Activated CD4-positive, CD25-positive, alpha-beta regulatory T cell treated with anti-CD3 and anti-CD28 coated beads, Interleukin-2, amount 50 U/mL, for 72 hours (primary cell): ENCODE results near the gene PNPLA1.
"Not testable (repeated sequence)": the region's sequence is repeated elsewhere in the genome, so short reads cannot be mapped to it uniquely, and the experiment has no call there.

Experiments used
- DNase-seq: peaks from one replicate; pipeline ENCODE4 v3.0.0; 2021

Gene PNPLA1

DNA sequence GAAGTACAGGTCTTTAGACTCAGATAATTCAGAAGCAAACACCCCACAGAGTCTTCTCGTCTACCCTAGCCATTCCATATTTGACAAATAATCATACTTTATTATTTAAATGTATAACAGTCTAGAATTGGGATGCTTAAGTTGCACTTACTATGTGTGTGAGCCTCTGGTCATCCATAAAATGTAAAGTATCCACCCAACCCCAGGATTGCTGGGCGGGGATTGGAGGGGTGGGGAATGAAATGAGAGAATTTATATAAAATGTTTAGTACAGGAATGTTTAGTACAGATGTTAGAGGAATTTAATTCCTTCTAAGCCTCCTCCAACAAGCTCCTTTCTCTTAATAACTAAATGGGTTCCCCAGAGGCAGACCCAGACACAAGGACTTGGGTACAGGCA is 50.0 kb downstream of the PNPLA1 start:
- DNase-seq = no peak

- no peak for DNase-seq
Measured at GRCh38 chr6:36320475-36320874, 50.6 kb downstream of the PNPLA1 start.

- no peak for DNase-seq
Measured at GRCh38 chr6:36322591-36322990, 52.7 kb downstream of the PNPLA1 start.

- no peak for DNase-seq
Measured at GRCh38 chr6:36323062-36323461, 53.2 kb downstream of the PNPLA1 start.

DNA sequence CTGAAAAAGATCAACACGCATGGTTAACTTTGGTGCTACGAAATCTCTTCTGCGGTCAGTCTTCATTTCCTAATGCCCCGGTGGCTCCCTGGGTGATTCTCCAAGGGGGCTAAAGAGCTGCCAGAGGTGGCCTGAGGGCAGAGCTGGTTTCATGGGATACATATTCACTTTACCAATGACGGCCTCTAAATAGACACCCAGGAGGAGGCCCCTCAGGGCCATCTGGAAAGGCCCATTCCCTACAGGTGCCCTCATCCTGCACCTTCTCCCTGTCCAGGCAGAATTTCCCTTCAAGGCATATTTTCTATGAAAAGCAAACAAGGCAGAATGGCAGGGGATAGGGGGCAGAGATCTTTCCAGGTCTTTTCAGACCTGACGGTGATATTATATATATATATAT is 54.3 kb downstream of the PNPLA1 start:
- DNase-seq = no peak

DNA sequence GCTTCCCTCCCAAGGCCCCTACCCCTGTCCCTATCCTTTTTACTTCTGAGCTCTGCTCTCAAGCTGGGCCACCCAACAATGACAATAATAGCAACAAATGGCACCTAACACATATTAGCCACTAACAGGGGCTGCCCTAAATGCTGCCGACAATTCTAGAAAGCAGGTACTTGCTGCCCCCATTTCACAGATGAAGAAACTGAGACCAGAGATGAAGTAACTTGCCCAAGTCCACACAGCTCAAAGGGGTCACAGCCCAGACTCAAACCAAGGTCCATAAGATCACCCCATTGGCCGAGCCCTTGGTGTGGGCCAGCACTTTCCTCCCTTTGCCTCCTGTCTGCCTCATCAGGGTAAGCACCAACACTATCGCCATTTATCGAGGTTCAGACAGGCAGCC is 54.9 kb downstream of the PNPLA1 start:
- no peak for DNase-seq

GRCh38 chr6:36326356-36326995 is 56.6 kb downstream of the PNPLA1 start:
- DNase-seq = no peak

- no peak for DNase-seq
Measured at GRCh38 chr6:36327226-36327918, 57.5 kb downstream of the PNPLA1 start.

- no peak for DNase-seq
Measured at GRCh38 chr6:36327919-36328236, 58.0 kb downstream of the PNPLA1 start.

DNA sequence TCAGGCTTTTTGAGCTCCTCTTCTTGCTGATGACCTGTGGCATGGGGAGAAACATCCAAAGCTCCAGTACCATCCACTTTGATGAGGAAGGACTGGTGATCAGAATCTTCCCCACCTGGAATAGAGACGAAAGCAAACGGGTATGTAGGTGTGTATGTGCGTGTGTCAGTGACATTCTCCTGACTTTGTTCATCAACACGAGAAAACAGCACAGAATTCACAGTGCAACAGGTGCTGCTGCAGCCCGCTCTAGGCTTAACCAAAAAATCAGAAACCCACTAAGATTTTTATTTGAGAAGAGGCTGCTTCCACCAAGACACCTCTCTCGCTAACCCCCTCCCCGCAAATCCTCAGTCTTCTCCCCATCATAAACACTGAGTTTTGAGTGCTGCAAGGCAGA is 58.7 kb downstream of the PNPLA1 start:
- DNase-seq = no peak

DNA sequence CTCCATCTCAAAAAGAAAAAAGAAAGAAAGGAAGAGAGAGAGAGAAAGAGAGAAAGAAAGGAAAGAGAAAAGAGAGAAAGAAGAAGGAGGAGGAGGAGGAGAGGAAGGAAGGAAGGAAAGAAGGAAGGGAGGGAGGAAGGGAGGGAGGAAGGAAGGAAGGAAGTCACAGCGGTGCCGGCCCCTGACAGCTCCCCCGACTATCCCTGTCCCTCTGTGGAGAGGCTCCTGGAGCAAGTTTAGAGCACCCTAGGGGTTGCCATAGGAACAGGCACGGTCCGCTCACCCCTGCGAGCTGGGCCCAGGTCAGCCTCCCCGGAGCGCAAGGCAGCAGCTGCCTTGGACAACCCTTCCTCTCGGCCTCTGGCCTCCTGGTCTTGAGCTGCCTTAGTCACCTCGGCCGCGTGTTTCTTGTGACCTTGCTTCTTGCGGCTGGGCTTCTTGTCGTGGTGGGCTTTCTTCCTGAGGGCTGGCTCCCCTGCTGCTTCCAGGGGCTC is 60.0 kb downstream of the PNPLA1 start:
- no peak for DNase-seq

GRCh38 chr6:36330366-36330765 is 60.5 kb downstream of the PNPLA1 start:
- no peak for DNase-seq

DNA sequence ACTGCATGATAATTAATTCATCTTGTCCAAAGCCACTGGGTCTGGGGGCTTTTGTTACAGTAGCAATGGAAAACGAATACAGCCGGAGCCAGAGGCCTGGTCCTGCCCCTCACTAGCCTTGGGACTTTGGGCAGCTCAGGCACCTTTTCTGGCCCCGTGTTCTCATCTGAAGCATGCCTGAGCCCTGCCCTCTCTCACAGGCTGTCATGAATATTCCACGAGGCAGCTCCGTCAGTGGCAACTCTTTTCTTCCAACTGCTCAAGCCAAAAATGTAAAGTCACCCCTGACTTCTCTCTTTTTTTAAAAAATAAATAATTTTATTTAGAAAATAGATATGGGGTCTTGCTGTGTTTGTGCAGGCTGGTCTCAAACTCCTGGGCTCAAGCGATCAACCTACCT is 61.5 kb downstream of the PNPLA1 start:
- no peak for DNase-seq

- no peak for DNase-seq
Measured at GRCh38 chr6:36333171-36333895, 63.5 kb downstream of the PNPLA1 start.

GRCh38 chr6:36333931-36334725 is 64.3 kb downstream of the PNPLA1 start:
- DNase-seq = no peak

DNA sequence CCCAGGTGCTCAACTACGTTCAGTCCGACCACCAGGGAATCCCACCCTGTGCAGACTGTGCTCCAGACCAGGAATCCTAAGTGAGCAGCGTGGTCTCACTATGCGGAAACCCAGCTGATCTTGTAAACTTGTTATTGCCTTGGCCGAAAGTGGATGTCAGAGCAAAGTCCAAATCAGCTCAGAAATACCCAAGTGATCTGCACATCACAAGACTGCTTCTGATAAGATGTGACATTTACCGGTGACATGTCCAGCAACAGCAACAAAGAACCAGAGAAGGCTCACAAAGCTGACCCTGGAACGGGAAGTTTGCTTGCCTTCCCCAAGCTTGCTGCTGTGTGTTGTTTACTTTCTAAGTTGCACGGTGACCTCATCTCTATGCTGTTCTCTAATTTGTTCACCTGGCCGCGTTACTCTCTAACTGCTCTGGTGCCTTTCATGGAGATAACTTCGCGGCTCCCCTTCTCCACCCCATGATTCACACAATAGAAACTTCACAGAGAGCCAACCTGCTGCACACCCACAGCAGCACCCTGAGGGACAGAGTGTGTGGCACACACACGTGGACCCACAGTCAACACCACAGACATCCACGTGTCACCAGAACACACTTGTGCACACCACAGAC is 65.1 kb downstream of the PNPLA1 start:
- no peak for DNase-seq

DNA sequence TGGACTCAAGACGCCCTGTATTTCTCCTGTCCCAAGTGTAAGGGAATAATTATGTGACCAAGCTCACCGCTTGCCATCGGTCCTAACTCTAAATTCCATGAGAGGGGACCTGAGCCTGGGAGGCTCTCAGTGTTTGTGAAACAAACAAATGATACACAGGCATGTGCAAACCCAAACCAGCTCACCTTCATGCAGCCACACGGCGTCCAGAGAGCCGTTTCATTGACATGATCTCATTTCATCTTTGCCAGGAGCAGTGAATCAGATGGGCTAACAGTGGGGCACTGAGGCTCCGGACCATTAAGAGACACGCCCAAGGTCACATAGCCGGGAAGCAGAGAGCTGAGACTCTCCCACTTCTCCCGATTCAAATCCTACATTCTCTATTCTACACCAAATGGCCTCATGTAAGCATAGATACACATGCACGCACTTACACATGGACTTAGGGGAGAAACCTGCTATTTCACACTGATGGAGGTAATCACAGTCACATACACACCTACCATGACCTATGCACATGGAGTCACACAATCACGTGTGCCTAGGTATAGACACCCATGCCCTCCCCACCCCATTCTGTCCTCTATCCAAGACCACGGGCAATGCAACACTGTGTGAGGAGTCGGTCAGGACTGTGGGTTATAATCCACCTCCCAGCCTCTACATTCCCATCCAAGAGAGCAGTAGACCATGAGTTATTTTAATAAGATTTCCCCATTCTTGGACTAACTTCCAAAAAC is 65.8 kb downstream of the PNPLA1 start:
- no peak for DNase-seq

GRCh38 chr6:36336208-36336710 is 66.4 kb downstream of the PNPLA1 start:
- DNase-seq = no peak

DNA sequence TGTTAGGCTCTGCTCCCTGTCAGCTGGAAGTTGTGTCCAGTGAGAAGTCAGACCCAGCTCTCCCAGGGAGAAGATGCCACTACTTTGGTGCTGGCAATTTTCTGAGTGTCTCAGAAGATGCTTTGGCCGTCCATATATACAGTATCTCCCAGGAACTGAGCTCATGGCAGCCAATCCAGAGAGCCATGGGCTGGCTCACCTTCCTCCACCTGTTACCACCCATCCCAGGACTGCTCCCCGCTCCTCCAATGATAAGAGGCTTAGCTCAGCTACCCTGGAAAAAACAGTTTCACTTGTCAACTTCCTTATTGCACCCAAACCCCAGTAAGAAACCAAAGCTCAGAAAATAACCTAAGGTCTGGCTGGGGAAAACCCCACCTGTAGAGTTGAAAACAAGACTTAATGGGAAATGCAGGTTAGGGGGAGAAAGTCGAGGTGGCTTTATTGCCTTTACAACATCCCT is 67.0 kb downstream of the PNPLA1 start, which contains the start of gene BNIP5:
BNIP5 (minus strand) TSS at position 110 of the 463 bp plus-strand sequence. CDS start 6,198 bp downstream, outside the sequence.
- DNase-seq = no peak

DNA sequence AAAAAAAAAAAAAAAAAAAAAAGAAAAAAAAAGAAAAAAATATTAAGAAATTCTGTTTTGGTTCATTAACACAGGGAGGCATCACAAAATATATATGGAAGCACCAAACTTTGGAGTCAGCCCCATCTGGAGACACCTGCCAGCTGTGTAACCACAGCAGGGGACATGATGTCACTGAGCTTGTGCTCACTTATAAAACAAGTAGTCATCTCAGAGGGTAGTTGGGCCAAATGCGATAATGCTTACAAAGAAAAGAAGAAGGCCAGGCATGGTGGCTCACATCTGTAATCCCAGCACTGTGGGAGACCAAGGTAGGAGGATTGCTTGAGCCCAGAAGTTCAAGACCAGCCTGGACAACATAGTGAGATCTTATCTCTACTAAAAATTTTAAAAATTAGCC is 68.0 kb downstream of the PNPLA1 start:
- no peak for DNase-seq

DNA sequence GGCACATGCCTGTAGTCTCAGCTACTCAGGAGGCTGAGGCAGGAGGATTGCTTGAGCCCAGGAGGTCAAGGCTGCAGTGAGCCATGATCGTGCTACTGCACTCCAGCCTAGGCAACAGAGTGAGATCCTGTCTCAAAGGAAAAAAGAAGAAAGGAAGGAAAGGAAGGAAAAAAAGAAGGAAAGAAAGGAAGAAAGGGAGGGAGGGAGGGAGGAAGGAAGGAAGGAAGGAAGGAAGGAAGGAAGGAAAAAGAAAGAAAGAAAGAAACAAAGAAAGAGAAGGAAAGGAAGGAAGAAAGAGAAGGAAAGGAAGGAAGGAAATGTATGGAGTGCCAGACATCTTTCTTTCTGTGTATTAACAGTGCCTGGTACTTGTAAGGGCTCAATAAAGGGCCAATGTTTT is 68.4 kb downstream of the PNPLA1 start:
- DNase-seq = not testable (repeated sequence)

DNA sequence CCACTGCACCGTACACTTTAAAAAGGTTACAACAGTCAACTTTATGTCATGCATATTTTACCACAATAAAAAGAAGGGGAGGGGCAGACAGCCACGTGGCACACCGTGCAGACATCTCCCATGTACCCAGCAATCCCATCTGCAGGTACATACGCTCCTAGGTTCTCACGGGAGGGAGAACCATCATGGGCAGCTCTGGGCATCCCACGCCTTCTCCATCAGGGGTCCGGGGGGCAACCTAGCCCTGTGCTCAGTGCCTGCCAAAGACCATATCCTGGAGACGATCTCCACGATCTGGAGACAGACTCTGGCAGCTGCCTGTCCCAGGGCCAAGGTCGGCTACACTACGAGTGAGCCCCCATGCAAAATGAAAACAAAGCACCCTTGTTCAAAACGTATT is 69.3 kb downstream of the PNPLA1 start:
- DNase-seq = no peak
